ENCODE measurements around the gene MRPS22.

MRPS22 gene

GRCh38 chr3:139311557-139311956, 32.3 kb upstream of the MRPS22 start:
- TF ChIP-seq CTCF (conservative IDR thresholded peaks at IDR 0.05; ENCODE audit: low read depth, low read length): no peak
- H3K4me3 ChIP-seq (ENCODE audit: low read depth, low read length): no peak overlapping the region
- DNase-seq (ENCODE audit: low read depth): no peak

- no peak overlapping the region for H3K4me3 ChIP-seq (ENCODE audit: low read depth, low read length)
- DNase-seq (ENCODE audit: low read depth): no peak
- no peak for TF ChIP-seq CTCF (conservative IDR thresholded peaks at IDR 0.05; ENCODE audit: low read depth, low read length)
These were observed 31.4 kb upstream of the MRPS22 start for GRCh38 chr3:139312416-139312815.

- peak; percentile 41 for DNase-seq (ENCODE audit: low read depth)
- no peak for TF ChIP-seq CTCF (conservative IDR thresholded peaks at IDR 0.05; ENCODE audit: low read depth, low read length)
- H3K4me3 ChIP-seq (ENCODE audit: low read depth, low read length): no peak overlapping the region
These were observed 30.9 kb upstream of the MRPS22 start for GRCh38 chr3:139312959-139313358.

- no peak for DNase-seq (ENCODE audit: low read depth)
- TF ChIP-seq CTCF (conservative IDR thresholded peaks at IDR 0.05; ENCODE audit: low read depth, low read length): no peak
- H3K4me3 ChIP-seq (ENCODE audit: low read depth, low read length): no peak overlapping the region
These were observed 29.9 kb upstream of the MRPS22 start for GRCh38 chr3:139313921-139314320.

- no peak overlapping the region for H3K4me3 ChIP-seq (ENCODE audit: low read depth, low read length)
- DNase-seq (ENCODE audit: low read depth): no peak
- TF ChIP-seq CTCF (conservative IDR thresholded peaks at IDR 0.05; ENCODE audit: low read depth, low read length): no peak
These were observed 26.6 kb upstream of the MRPS22 start for GRCh38 chr3:139317215-139317614.

DNA sequence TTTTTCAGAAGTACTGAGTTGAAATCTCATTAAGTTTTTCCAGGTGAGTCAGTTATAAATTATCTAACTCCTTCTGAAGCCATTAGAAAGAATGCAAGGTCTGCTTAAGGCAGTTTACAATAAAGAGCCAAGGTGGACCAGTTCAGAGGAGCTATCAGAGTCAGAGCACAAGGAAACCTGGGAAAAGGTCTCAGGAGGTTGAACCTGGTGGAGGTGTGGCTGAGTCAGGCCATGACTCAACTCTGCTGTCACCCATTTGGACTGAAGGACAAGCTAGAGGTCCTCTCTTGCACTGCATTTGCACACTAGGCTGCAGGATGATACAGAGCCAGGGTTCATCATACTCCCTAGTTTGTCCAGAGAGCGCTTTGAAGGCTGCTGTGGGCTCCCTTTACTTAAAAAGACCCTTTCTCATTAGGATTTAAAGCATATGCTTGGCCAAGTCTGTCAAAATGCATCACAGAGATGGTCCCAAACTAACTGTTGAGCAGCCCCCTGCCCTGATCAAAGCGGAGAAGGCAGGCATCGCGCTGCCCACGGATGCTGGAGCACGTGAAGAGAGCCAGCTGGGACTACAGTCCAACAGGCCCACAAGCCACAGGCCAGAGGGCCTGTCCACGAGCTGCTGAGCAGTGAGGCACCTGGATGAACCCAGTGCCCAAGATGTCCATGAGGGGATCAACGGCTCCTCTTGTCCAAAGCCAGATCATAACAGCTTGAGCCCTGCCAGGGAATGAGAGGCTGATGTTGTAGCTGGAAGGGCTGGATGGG, 26.0 kb upstream of the MRPS22 start:
- no peak for DNase-seq (ENCODE audit: low read depth)
- no peak for TF ChIP-seq CTCF (conservative IDR thresholded peaks at IDR 0.05; ENCODE audit: low read depth, low read length)
- no peak overlapping the region for H3K4me3 ChIP-seq (ENCODE audit: low read depth, low read length)

DNA sequence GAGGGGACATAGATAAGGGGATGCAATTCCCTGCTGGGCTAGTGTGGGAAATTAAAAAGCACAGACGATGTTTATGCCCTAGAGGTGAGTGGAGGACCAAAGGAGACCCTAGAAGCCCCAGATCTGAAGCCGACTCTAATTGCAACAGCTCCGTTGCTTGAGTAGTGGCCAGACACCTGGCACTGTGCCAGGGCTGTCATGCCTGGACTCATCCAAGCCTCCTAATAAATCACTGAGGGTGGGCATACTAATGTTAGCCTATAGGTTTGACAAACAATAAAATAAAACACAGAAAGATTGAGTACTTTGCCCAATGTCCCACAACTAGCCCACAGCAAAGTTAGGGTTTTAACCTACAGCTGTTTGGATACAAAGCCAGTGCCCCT, 25.4 kb upstream of the MRPS22 start:
- DNase-seq (ENCODE audit: low read depth): peak; percentile 34
- TF ChIP-seq CTCF (conservative IDR thresholded peaks at IDR 0.05; ENCODE audit: low read depth, low read length): no peak
- H3K4me3 ChIP-seq (ENCODE audit: low read depth, low read length): no peak overlapping the region

Measured in choroid plexus epithelial cell (primary cell).